OCI-LY7 (cell line): ENCODE results near the gene PTCD3. TPM values are rescaled to one million over a fixed set of nuclear protein-coding genes. Genes with fewer than 3 reads are reported as not detected.

Experiments
- BruUV-seq: library from RNA; stranded (reverse); fragments of 400-500 nt; replicated peaks from 2 replicates; lab custom pipeline; 2021; lab: Mats Ljungman, UMichigan
- CTCF ChIA-PET: fragments of 300-600 bp; sonication (Branson Sonifier 250); formaldehyde crosslinking; loops from one replicate; lab custom pipeline; 2022; ENCODE audit warnings: antibody characterized with exemption; ENCODE audit not compliant: unreplicated experiment; lab: Charles Lee
- POLR2A ChIA-PET: fragments of 300-600 bp; sonication (Branson Sonifier 250); formaldehyde crosslinking; loops from one replicate; lab custom pipeline; 2022; ENCODE audit warnings: antibody characterized with exemption; lab: Charles Lee
- DNase-seq: peaks from one replicate; pipeline ENCODE4 v3.0.0-alpha.2; 2015; ENCODE audit warnings: low spot score
- H2AFZ ChIP-seq: fragments of 200-600 bp; sonication (generic), shearing (Covaris generic); 2 replicates; pipeline ENCODE4 v1.6.1; 2014; ENCODE audit warnings: mild to moderate bottlenecking, antibody characterized with exemption, low read length, moderate library complexity
- H3K27ac ChIP-seq: fragments of 200-600 bp; sonication (generic); 2 replicates; pipeline ENCODE4 v1.5.1; 2014; ENCODE audit warnings: mixed run types, low read depth, mild to moderate bottlenecking, moderate library complexity, low read length, inconsistent platforms; ENCODE audit not compliant: poor library complexity, severe bottlenecking
- H3K36me3 ChIP-seq: fragments of 200-600 bp; sonication (generic); 2 replicates; pipeline ENCODE4 v1.6.1; 2014; ENCODE audit warnings: mild to moderate bottlenecking, antibody characterized with exemption, low read length, moderate library complexity, mixed read lengths; ENCODE audit not compliant: insufficient read depth
- H3K4me1 ChIP-seq: fragments of 200-600 bp; sonication (generic); 2 replicates; pipeline ENCODE4 v1.5.1; 2014; ENCODE audit warnings: mild to moderate bottlenecking, low read length; ENCODE audit not compliant: insufficient read depth, poor library complexity, severe bottlenecking
- H3K4me2 ChIP-seq: fragments of 200-600 bp; sonication (generic); 2 replicates; pipeline ENCODE4 v1.6.1; 2014; ENCODE audit warnings: mild to moderate bottlenecking, low read length
- H3K4me3 ChIP-seq: fragments of 200-600 bp; sonication (generic); 2 replicates; pipeline ENCODE4 v1.5.1; 2014; ENCODE audit warnings: mild to moderate bottlenecking, low read depth, low read length; ENCODE audit not compliant: poor library complexity, severe bottlenecking
- H3K79me2 ChIP-seq: fragments of 200-600 bp; sonication (generic); 2 replicates; pipeline ENCODE4 v1.6.1; 2016; ENCODE audit warnings: low read depth, mild to moderate bottlenecking, low read length, moderate library complexity, mixed read lengths; ENCODE audit not compliant: insufficient read depth
- H3K9me2 ChIP-seq: fragments of 200-600 bp; sonication (generic); 2 replicates; pipeline ENCODE4 v1.6.1; 2016; ENCODE audit warnings: mild to moderate bottlenecking, low read length, mixed read lengths; ENCODE audit not compliant: insufficient read depth
- H3K9me3 ChIP-seq: fragments of 200-600 bp; sonication (generic); 2 replicates; pipeline ENCODE4 v1.6.1; 2014; ENCODE audit warnings: mild to moderate bottlenecking, mixed run types, low read length, mixed read lengths
- H4K20me1 ChIP-seq: fragments of 200-600 bp; sonication (generic); 2 replicates; pipeline ENCODE4 v1.6.1; 2014; ENCODE audit warnings: mild to moderate bottlenecking, antibody characterized with exemption, low read length, moderate library complexity, mixed read lengths; ENCODE audit not compliant: insufficient read depth
- EZH2phosphoT487 ChIP-seq: fragments of 200-600 bp; sonication (generic); IDR thresholded peaks from 2 replicates; pipeline ENCODE4 v1.6.1; 2018; ENCODE audit warnings: low read depth, borderline replicate concordance, mild to moderate bottlenecking, mixed run types, antibody characterized with exemption, low read length, moderate library complexity, mixed read lengths
- intact Hi-C: fragments of 100-400 bp; cut with micrococcal nuclease; formaldehyde crosslinking; loops from one replicate; pipeline ENCODE4 v1.10.0; 2022; ENCODE audit not compliant: unreplicated experiment
- total RNA-seq, 2 experiments: library from RNA; depleted of rRNA in 1 of 2; stranded (reverse); fragments of >200 nt in 1 of 2; shearing (Covaris generic) in 1 of 2; gene quantifications; 2 replicates each; pipeline ENCODE4 v1.2.3, GENCODE V29; 2014 to 2022
- TF ChIP-seq, protein P1 (sequence below): fragments of 200-600 bp; sonication (generic); conservative IDR thresholded peaks from 2 replicates; pipeline ENCODE4 v1.5.1; 2014; ENCODE audit warnings: mild to moderate bottlenecking, antibody characterized with exemption, low read length, moderate library complexity, mixed read lengths

The PTCD3 gene
- total RNA-seq, 2 experiments from 2014 or later: 152 to 215 TPM

DNA sequence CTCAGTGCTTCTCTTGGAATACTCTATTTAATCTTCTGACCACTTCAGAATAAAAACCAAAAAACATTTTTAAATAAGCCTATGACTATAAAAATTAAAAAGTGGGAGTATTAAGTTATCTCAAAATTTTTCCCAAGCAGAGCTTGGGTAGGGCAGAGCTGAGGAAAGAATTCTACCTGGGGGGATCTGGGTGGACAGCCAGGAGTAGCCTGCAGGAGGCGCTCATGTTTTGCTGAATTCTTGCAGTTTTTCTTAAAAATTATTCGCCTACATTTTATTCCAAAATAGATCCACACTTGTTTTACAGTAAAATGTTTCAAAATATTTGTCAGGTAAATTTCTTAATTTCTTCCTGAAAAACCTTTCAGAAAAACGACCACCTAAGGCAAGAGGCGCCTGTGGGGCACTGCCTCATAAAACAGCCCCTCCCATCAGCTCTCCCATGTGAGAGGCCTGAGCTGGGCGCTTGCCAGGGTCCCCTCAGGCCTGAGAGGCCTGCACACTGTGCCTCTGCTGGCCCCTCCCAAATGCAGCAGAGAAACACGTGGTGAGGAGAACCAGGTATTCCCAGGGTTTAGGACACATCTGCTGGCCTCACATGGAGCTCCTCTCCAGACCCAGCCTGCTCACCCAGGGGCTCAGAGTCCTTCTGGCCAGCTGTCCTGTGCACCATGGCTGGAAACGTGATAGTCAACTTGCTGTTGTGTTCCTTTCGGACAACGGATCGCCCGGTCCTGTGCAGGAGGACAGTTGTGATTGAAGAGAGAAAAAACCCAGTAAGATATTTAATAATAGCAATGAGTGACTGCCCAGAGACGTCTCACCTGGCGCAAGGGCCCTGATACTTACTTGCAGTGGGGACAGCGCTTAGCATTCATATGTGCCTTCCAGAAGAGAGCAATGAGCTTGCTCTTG is 17.8 kb upstream of the PTCD3 start:
- no peak for DNase-seq

DNA sequence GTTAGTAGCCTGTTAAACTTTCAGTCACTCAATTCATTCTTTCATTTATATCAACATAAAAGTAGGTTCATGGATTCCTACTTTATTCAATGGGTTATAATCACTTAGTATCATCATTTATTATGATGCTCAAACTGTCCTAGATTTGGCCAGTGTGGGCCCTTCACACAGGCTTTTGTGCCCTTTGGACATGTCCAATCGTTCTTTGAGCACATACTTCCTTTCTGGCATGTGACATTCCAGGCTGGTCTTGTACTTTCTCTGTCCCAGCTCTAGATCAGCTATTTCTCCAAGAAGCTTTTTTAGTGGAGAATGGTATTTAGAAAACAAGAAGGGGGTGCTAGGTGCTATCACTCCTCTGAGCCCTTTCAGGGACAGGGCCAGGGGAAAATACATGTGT is 11.8 kb upstream of the PTCD3 start:
- no TSS peak for BruUV-seq
- ChIA-PET CTCF (no interaction called here), POLR2A (no interaction called here)
- peaks cover 96% of the 10 kb centered on the region for H3K36me3 ChIP-seq
- TF ChIP-seq EZH2phosphoT487: no peak
- TF ChIP-seq, protein P1, sequence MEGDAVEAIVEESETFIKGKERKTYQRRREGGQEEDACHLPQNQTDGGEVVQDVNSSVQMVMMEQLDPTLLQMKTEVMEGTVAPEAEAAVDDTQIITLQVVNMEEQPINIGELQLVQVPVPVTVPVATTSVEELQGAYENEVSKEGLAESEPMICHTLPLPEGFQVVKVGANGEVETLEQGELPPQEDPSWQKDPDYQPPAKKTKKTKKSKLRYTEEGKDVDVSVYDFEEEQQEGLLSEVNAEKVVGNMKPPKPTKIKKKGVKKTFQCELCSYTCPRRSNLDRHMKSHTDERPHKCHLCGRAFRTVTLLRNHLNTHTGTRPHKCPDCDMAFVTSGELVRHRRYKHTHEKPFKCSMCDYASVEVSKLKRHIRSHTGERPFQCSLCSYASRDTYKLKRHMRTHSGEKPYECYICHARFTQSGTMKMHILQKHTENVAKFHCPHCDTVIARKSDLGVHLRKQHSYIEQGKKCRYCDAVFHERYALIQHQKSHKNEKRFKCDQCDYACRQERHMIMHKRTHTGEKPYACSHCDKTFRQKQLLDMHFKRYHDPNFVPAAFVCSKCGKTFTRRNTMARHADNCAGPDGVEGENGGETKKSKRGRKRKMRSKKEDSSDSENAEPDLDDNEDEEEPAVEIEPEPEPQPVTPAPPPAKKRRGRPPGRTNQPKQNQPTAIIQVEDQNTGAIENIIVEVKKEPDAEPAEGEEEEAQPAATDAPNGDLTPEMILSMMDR: no peak
- no peak for DNase-seq
- H4K20me1 ChIP-seq: peaks cover 4% of the 10 kb centered on the region; the same call in 1 of the 2 replicates
- peaks cover 32% of the 10 kb centered on the region; the same call in 1 of the 2 replicates for H3K79me2 ChIP-seq
- H3K27ac ChIP-seq: no peak overlapping the region
- H3K9me3 ChIP-seq: no peaks in the 10 kb centered on the region
- intact Hi-C loops: no loop called here
- no peak overlapping the region for H3K4me3 ChIP-seq
- H3K4me2 ChIP-seq: no peak overlapping the region
- no peak overlapping the region for H2AFZ ChIP-seq
- no peaks in the 10 kb centered on the region for H3K9me2 ChIP-seq
- no peaks in the 10 kb centered on the region for H3K4me1 ChIP-seq

More for the DNA sequence above, 17.8 kb upstream of the PTCD3 start:
- ChIA-PET CTCF (no interaction called here), POLR2A (interaction anchor here (0.6 kb wide), 1 partner anchor 109 kb away, joined by 3 read pairs; no protein-coding TSS in a partner anchor)
- Histone ChIP-seq H3K4me2 (no peak overlapping the region), H3K4me3 (no peak overlapping the region), H3K79me2 (no peaks in the 10 kb centered on the region), H3K9me3 (no peaks in the 10 kb centered on the region), H2AFZ (no peak overlapping the region), H3K4me1 (no peaks in the 10 kb centered on the region), H3K9me2 (no peaks in the 10 kb centered on the region), H4K20me1 (no peaks in the 10 kb centered on the region), H3K27ac (no peak overlapping the region), H3K36me3 (peaks cover 94% of the 10 kb centered on the region)
- BruUV-seq: no TSS peak
- TF ChIP-seq EZH2phosphoT487: no peak
- TF ChIP-seq, protein P1: peak; percentile 76
- intact Hi-C loops: no loop called here
